Keratinocyte (primary cell): ENCODE measurements around the gene CCDC40. TPM values are rescaled to one million over a fixed set of nuclear protein-coding genes. Genes with fewer than 3 reads are reported as not detected.

ENCODE experiments used
- DNase-seq: peaks from one replicate; pipeline ENCODE4 v3.0.0-alpha.2; 2011; ENCODE audit warnings: low read depth, missing footprints, low spot score
- FAIRE-seq: peaks from 2 replicates; lab custom pipeline; 2011; peaks lifted over from hg19 to GRCh38; lab: Jason Lieb, UNC
- H2AFZ ChIP-seq: 2 replicates; pipeline ENCODE4 v1.6.0; 2012; ENCODE audit warnings: low read length, control low read depth, inconsistent platforms; ENCODE audit not compliant: control insufficient read depth
- H3K27ac ChIP-seq: 2 replicates; pipeline ENCODE4 v1.5.1; 2011; ENCODE audit warnings: low read length; ENCODE audit not compliant: control insufficient read depth, insufficient read depth
- H3K27me3 ChIP-seq: 3 replicates; pipeline ENCODE4 v1.6.0; 2011; ENCODE audit warnings: low read length; ENCODE audit not compliant: control insufficient read depth, insufficient read depth; ENCODE audit errors: extremely low read depth
- H3K36me3 ChIP-seq, 2 experiments: 2 replicates in 1 of 2; 3 replicates in 1 of 2; pipeline ENCODE4 v1.5.1; 2011; ENCODE audit warnings: low read length in 2 of 2, mild to moderate bottlenecking in 1 of 2; ENCODE audit not compliant: control insufficient read depth in 2 of 2, insufficient read depth in 2 of 2; ENCODE audit errors: extremely low read depth in 1 of 2
- H3K4me1 ChIP-seq: 3 replicates; pipeline ENCODE4 v1.5.1; 2011; ENCODE audit warnings: low read length; ENCODE audit not compliant: control insufficient read depth, insufficient read depth; ENCODE audit errors: extremely low read depth
- H3K4me2 ChIP-seq: 3 replicates; pipeline ENCODE4 v1.6.0; 2011; ENCODE audit warnings: low read depth, low read length; ENCODE audit not compliant: control insufficient read depth, insufficient read depth; ENCODE audit errors: extremely low read depth
- H3K4me3 ChIP-seq, 3 experiments: fragments of 200-600 bp in 1 of 3; sonication (generic) in 1 of 3; 2 replicates in 2 of 3; 3 replicates in 1 of 3; pipeline ENCODE4 v1.5.1; 2011 to 2016; ENCODE audit warnings: low read length in 3 of 3, mild to moderate bottlenecking in 3 of 3, control low read depth in 2 of 3, inconsistent platforms in 1 of 3, low read depth in 1 of 3, mixed read lengths in 1 of 3, mixed run types in 1 of 3, moderate library complexity in 1 of 3; ENCODE audit not compliant: control insufficient read depth in 2 of 3, insufficient read depth in 2 of 3; ENCODE audit errors: extremely low read depth in 1 of 3
- H3K79me2 ChIP-seq: 2 replicates; pipeline ENCODE4 v1.6.0; 2012; ENCODE audit warnings: low read length; ENCODE audit not compliant: control insufficient read depth, insufficient read depth
- H3K9ac ChIP-seq: 3 replicates; pipeline ENCODE4 v1.6.0; 2011; ENCODE audit warnings: low read length; ENCODE audit not compliant: control insufficient read depth, insufficient read depth; ENCODE audit errors: extremely low read depth
- H3K9me1 ChIP-seq: 3 replicates; pipeline ENCODE4 v1.6.0; 2011; ENCODE audit warnings: low read length; ENCODE audit not compliant: control insufficient read depth, insufficient read depth; ENCODE audit errors: extremely low read depth
- H3K9me3 ChIP-seq: 2 replicates; pipeline ENCODE4 v1.5.1; 2012; ENCODE audit warnings: low read depth, low read length; ENCODE audit not compliant: control insufficient read depth
- H4K20me1 ChIP-seq: 3 replicates; pipeline ENCODE4 v1.6.0; 2011; ENCODE audit warnings: low read length; ENCODE audit not compliant: control insufficient read depth, insufficient read depth; ENCODE audit errors: extremely low read depth
- CTCF ChIP-seq, 3 experiments: IDR thresholded peaks in 1 of 3; conservative IDR thresholded peaks in 1 of 3; optimal IDR thresholded peaks in 1 of 3; 2 replicates in 2 of 3; 3 replicates in 1 of 3; pipeline versions ENCODE3 to v1.5.1; 2011; ENCODE audit warnings: low read length in 3 of 3, mild to moderate bottlenecking in 3 of 3, moderate library complexity in 2 of 3, control low read depth in 1 of 3, inconsistent platforms in 1 of 3; ENCODE audit not compliant: insufficient read depth in 2 of 3; ENCODE audit errors: extremely low read depth in 1 of 3
- EZH2 ChIP-seq: IDR thresholded peaks from one replicate; pipeline ENCODE4 v1.6.1; 2012; ENCODE audit warnings: inconsistent platforms, mild to moderate bottlenecking, low read length, moderate library complexity
- dilution Hi-C: fragments of 300-500 bp; cut with MboI; formaldehyde crosslinking; loops from one replicate; pipeline ENCODE4 v1.7.0; 2020; ENCODE audit warnings: low sequenced_read_pairs; ENCODE audit not compliant: extremely low pct_ligation_motif_present
- polyA plus RNA-seq, 5 experiments: library from polyadenylated mRNA; depleted of rRNA in 3 of 5; stranded (reverse) in 3 of 5; stranded (forward) in 1 of 5; unstranded in 1 of 5; fragments of >200 nt; gene quantifications; 1 replicate in 1 of 5; 2 replicates in 3 of 5; 3 replicates in 1 of 5; pipeline versions ENCODE4 v1.2.1 to v1.2.3, GENCODE V29; 2011 to 2012; ENCODE audit warnings: missing spikeins in 2 of 5, low read depth in 1 of 5, low replicate concordance in 1 of 5

CCDC40 gene
- polyA plus RNA-seq, 1 donor (not counting 4 experiments of a cell fraction or from before 2014, with no cell fraction given) = 2.4 TPM

- no peaks in the 10 kb centered on the region for H3K36me3 ChIP-seq
- no peak overlapping the region for H2AFZ ChIP-seq
- no peak for DNase-seq
- no peaks in the 10 kb centered on the region for H3K27me3 ChIP-seq
- no peaks in the 10 kb centered on the region for H3K9me3 ChIP-seq
- dilution Hi-C loops = no loop called here
- H3K27ac ChIP-seq = no peak overlapping the region
- no peak for FAIRE-seq
- H3K4me1 ChIP-seq = peaks cover under 1% of the 10 kb centered on the region
- H4K20me1 ChIP-seq = no peaks in the 10 kb centered on the region
- no peaks in the 10 kb centered on the region for H3K9me1 ChIP-seq
- H3K9ac ChIP-seq = no peak overlapping the region
- no peak overlapping the region for H3K4me2 ChIP-seq
- H3K79me2 ChIP-seq = no peaks in the 10 kb centered on the region
- TF ChIP-seq CTCF (optimal IDR thresholded peaks at IDR 0.05 in 1 of 3, IDR thresholded peaks at IDR 0.05 in 1 of 3, conservative IDR thresholded peaks at IDR 0.05 in 1 of 3; ENCODE audit: extremely low read depth in 1 of 3, insufficient read depth in 2 of 3, low read length in 3 of 3) (no peak), EZH2 (no peak)
- H3K4me3 ChIP-seq = no peak overlapping the region
Observed at GRCh38 chr17:80118601-80119270, 82.3 kb downstream of the CCDC40 start.

GRCh38 chr17:80119271-80119791, 82.9 kb downstream of the CCDC40 start:
- H3K4me2 ChIP-seq = no peak overlapping the region
- H3K27ac ChIP-seq = no peak overlapping the region
- H3K36me3 ChIP-seq = no peaks in the 10 kb centered on the region
- no peaks in the 10 kb centered on the region for H3K9me1 ChIP-seq
- H3K4me1 ChIP-seq = peaks cover 6% of the 10 kb centered on the region
- DNase-seq (no peak), FAIRE-seq (no peak)
- TF ChIP-seq CTCF (optimal IDR thresholded peaks at IDR 0.05 in 1 of 3, IDR thresholded peaks at IDR 0.05 in 1 of 3, conservative IDR thresholded peaks at IDR 0.05 in 1 of 3; ENCODE audit: extremely low read depth in 1 of 3, insufficient read depth in 2 of 3, low read length in 3 of 3) (no peak), EZH2 (no peak)
- no peak overlapping the region for H3K4me3 ChIP-seq
- no peak overlapping the region for H2AFZ ChIP-seq
- no peaks in the 10 kb centered on the region for H4K20me1 ChIP-seq
- no peaks in the 10 kb centered on the region for H3K9me3 ChIP-seq
- no peaks in the 10 kb centered on the region for H3K27me3 ChIP-seq
- no peak overlapping the region for H3K9ac ChIP-seq
- H3K79me2 ChIP-seq = no peaks in the 10 kb centered on the region
- dilution Hi-C loops = no loop called here
